GM21515 (cell line): ENCODE data around the gene HPCAL1.
"Not testable (repeated sequence)": the region's sequence is repeated elsewhere in the genome, so short reads cannot be mapped to it uniquely, and the experiment has no call there.

Experiments used
- ATAC-seq: cut with Tn5 transposase; IDR thresholded peaks from one replicate; pipeline ENCODE4 v1.9.1; 2021; ENCODE audit not compliant: unreplicated experiment

HPCAL1 gene

GRCh38 chr2:10449838-10450691 is 147.4 kb downstream of the HPCAL1 start:
- ATAC-seq: no peak

DNA sequence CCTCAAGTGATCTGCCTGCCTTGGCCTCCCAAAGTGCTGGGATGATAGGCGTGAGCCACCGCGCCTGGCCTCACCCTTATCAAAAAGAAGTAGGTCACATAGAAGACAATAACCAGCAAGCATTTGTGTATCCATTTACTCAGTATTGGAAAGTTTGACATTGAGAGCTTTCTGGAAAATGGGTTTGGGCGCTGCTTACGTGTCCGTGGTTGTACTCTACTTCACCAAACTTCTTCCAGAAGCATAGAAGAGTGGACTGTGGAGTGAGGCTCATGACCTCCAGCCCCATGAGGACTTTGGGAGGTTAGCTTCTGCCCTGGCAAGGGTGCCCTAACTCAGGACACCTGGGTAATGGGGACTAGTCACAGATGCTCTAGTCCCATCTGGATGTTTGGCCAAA is 149.1 kb downstream of the HPCAL1 start:
- no peak for ATAC-seq

DNA sequence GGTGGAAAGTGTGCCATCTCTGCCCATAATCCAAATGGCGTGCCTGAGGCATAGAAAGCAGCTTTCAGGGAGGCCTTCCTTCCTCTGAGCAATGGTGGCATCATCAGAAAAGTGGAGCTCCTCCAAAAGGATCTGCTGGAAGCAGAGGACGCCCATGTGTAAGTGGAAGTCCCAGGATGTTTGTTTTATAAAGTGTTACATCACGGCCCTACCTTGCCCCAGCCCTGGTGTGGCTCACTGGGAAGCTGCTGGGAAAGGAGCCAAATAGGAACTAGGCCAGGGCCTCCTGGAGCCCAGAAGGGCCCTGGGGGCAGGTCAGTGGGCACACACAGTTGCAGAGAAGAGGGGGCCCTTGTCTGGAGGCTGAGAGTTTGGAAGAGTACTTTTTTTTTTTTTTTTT is 149.6 kb downstream of the HPCAL1 start:
- no peak for ATAC-seq

- ATAC-seq: no peak
These were observed 150.5 kb downstream of the HPCAL1 start for GRCh38 chr2:10452956-10453904.

GRCh38 chr2:10453905-10454298 is 151.2 kb downstream of the HPCAL1 start:
- no peak for ATAC-seq

- no peak for ATAC-seq
These were observed 151.8 kb downstream of the HPCAL1 start for GRCh38 chr2:10454505-10454904.

DNA sequence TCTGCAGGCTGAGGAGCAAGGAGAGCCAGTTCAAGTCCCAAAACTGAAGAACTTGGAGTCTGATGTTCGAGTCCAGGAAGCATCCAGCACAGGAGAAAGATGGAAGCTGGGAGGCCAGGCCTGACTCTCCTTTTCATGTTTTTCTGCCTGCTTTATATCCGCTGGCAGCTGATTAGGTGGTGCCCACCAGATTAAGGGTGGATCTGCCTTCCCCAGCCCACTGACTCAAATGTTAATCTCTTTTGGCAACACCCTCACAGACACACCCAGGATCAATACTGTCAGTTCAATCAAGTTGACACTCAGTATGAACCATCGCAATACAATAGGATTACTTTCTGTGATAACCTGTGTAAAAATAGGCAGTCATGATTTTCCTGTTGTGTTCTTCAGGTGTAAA is 154.5 kb downstream of the HPCAL1 start:
- not testable (repeated sequence) for ATAC-seq

DNA sequence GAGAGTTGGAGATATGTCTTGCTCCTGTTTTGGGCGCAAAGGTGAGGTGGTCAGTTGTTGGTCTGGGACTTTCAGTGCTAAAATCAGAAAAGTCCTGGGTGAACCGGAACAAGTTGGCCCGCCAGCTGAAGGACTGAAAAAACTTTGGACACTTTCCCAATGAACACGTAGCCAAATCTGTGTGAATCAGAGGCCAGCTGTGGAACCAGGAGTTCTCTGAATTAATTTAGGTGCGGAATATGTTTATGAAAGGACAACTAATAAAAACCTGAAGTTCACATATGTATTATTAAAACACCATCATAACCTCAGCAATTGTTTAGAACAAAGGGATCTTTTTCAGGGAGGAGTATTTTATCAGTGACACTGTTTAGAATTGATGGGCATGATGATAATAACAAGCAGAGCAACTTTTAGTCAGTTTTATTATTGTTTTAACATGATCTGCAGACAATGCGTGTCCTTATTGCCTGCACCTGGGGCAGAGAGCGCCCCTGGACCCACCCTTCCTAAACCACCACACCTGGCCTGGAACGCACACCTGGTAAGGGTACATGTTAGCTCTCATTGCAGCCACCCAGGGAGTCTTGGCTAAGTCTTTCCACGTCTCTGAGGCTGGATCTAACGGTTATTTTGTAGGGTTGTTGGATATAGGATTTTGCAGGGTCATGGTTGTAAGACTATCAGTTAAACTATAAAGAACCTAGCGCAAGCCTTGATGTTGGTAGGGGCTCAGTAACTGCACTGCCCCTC is 155.3 kb downstream of the HPCAL1 start:
- no peak for ATAC-seq

DNA sequence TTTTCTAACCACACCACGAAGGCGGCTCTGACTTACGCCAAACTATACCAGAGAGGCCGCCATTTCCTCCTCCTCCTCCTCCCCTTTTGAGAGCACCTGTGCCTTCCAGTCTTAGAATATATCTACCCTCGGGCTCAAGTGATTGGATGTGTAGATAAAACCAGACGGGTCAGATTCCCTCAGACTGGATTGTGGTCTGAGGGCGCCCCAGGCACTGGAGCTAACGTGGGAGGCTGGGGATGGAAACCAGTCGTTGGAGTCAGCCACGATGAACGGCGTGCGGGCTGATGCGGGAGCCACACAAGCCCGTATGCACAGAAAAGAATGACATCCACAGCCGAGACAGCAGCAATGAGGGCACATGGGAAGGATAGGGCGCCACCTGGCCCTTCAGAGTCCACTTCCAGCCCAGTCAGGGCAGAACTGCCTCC is 157.7 kb downstream of the HPCAL1 start:
- ATAC-seq: no peak

DNA sequence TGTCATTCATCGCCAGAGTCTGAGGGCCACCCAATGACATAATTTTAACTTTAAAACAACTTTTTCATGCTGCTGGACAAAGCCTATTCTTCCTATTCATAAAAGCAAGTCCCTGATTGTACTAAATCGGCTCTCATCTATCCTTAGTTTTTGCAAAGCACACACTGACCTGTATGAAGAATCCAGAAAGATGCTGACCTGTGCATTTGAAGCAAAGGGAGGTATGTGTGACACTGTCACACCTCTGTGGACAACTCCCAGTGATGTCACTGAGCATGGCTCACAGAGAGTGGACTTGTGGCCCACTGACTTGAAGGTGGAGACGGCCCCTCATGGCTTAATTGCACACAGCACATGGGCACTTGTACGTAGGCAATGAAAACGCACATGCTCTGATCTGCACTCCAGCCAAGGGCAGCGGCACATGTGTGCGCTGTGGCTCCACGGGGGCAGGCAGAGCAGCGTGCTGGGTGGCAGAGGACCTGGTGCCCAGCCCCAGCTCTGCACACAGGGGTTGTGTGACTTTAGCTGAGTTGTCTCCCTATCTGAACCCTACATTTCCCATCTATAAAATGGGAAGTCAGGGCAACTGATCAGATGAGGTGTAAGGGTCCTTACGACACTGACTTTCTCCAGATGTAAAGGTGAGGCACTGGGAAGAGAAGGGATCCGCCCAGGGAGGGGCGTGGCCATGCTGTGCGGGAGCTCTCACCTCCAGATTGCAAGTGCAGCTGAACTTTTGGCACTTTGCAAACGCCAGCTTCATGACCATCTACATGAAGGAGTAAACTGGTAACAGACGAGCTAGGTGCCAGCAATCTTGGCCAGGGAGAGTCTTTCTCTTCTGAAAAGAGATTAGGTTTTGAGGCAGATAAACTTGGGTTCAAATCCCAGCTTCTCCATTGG is 159.7 kb downstream of the HPCAL1 start:
- ATAC-seq: no peak

DNA sequence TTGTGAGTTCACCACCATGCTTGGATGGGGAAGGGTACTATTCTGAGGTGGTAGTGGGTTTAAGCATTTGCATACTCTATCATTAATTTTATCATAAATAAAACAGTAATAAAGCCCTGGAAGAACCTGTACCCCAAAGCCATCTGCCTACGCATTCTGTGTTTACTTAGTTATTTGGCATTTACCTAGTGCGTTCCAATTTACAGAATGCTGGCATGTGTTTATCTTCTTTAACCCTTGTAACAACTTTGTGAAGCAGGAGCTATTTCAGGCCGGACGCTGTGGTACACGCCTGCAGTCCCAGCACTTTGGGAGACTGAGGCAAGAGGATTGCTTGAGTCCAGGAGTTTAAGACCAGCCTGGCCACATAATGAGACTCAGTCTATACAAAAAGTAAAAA is 163.2 kb downstream of the HPCAL1 start:
- no peak for ATAC-seq

DNA sequence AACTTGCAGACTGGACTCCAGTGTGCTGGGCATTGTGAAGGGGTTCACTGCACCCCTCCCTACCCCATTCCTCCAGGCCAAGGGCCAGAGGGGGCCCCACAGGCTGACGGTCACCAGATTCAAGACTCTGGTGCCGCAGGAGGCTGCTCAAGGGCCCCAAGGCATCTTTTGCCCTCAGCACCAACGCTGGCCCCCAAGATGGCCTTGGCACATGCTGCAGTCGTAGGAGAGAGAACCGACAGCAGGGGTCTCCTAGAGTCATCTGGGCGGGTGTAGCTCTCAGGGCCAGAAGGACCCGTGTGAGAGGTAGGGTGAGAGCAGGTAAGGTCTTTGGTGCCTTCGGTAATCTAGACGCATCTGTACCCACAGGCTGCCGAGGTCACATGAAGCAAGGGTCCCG is 164.1 kb downstream of the HPCAL1 start:
- no peak for ATAC-seq

GRCh38 chr2:10467401-10467800 is 164.7 kb downstream of the HPCAL1 start:
- ATAC-seq: no peak

GRCh38 chr2:10469301-10469700 is 166.6 kb downstream of the HPCAL1 start:
- no peak for ATAC-seq

DNA sequence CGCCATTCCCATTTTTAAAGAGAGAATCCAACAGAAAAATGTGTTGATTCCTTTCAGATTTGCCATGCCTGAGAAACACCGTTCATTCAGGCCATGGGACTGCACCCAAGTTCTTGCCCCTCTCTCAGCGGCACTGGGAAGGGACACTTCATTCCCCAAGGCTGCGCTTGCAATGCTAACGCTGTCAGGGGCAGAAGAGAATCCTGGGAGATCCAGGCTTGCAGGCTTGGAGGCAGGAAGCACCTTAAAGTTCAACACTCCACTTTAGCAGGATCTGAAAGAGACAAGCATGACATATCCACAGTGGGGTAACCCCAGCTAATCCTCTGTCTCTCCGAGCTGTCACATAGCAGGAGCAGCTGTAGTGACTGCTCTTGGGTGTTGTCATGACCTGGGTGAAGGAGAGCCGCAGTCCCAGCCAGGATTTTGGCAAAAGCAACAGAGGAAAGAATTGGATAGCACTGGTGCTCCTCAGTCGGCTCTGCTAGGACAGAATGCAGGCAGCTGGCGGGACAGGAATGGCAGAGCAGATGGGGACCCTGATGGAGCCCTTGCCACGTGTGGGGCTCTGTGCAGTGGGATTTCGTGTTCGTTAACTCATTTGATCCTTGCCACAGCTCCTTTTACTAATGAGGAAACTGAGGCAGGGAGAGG is 167.4 kb downstream of the HPCAL1 start:
- no peak for ATAC-seq

GRCh38 chr2:10471046-10471571 is 168.4 kb downstream of the HPCAL1 start:
- ATAC-seq: no peak

GRCh38 chr2:10471955-10472354 is 169.3 kb downstream of the HPCAL1 start:
- no peak for ATAC-seq

DNA sequence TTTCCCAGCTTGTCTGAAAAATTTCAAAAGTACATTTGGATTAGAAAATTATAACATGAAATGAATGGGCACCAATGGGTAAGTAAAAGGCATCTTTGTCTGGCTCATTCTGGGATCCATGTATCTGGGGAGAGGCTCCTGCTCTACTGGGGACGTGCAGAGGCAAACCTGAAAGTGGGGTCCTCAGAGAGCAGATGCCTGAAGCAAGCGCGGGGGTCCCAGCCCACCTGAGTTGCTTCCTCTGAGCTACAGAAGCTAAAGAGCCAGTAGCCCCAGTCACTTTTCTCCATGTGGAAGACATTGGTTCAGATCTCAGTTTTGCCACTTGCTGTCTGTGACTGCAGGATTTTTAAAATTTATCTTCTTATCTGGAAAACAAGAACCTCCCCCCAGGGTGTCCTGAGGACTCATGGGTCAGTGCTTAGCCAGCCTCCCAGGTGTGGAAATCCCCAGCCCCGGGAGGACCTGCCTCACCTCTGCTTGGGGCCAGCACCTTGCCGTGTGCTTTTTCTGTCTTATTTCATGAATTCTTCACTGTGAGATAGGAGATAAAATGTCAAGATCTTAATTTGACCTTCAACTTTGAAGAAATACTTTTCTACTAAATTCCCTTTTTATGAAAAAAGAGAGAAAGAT is 170.5 kb downstream of the HPCAL1 start:
- ATAC-seq: no peak

GRCh38 chr2:10475221-10475722 is 172.6 kb downstream of the HPCAL1 start:
- no peak for ATAC-seq
